Measurements from ENCODE around the gene MYL7.

GRCh38 chr7:44131173-44132029 lies 9.7 kb downstream of the MYL7 start:
- TF ChIP-seq CTCF (IDR thresholded peaks at IDR 0.05) (peak; percentile 78; the same call in 1 of the 2 replicates), POLR2AphosphoS5 (IDR thresholded peaks at IDR 0.05; ENCODE audit: low read depth, low read length) (no peak)

Measured in Panc1 (cell line).